Effector memory CD4-positive, alpha-beta T cell (primary cell): ENCODE data around the gene KIF21B.
A peak's percentile ranks its signal among the peaks of the same experiment; 100 is the strongest.

Source experiments
- DNase-seq, 3 donors: peaks; one replicate each; pipeline ENCODE4 v3.0.0-alpha.2; 2020
- H3K27ac ChIP-seq: 2 replicates; pipeline ENCODE4 v1.7.0; 2013; ENCODE audit warnings: mild to moderate bottlenecking, low read length, moderate library complexity; ENCODE audit not compliant: insufficient read depth, poor library complexity, severe bottlenecking
- H3K27me3 ChIP-seq: replicated peaks from 2 replicates; pipeline ENCODE4 v1.7.0; 2013; ENCODE audit warnings: mild to moderate bottlenecking, low read length; ENCODE audit not compliant: insufficient read depth, control insufficient read depth, poor library complexity, severe bottlenecking
- H3K36me3 ChIP-seq: 2 replicates; pipeline ENCODE4 v1.7.0; 2013; ENCODE audit warnings: mild to moderate bottlenecking, low read length, moderate library complexity; ENCODE audit not compliant: control insufficient read depth, insufficient read depth
- H3K4me1 ChIP-seq: 2 replicates; pipeline ENCODE4 v1.7.0; 2013; ENCODE audit warnings: low read length, mild to moderate bottlenecking; ENCODE audit not compliant: control insufficient read depth, insufficient read depth, poor library complexity, severe bottlenecking
- H3K4me3 ChIP-seq: 2 replicates; pipeline ENCODE4 v1.7.0; 2013; ENCODE audit warnings: low read length, low read depth, mild to moderate bottlenecking; ENCODE audit not compliant: insufficient read depth, poor library complexity, severe bottlenecking
- H3K9me3 ChIP-seq: 2 replicates; pipeline ENCODE4 v1.7.0; 2013; ENCODE audit warnings: mild to moderate bottlenecking, low read length, moderate library complexity; ENCODE audit not compliant: control insufficient read depth

KIF21B gene

GRCh38 chr1:200982071-200982945, 41.2 kb downstream of the KIF21B start:
- DNase-seq = no peak
- Histone ChIP-seq H3K27ac (no peak overlapping the region), H3K4me1 (no peaks in the 10 kb centered on the region), H3K27me3 (no peaks in the 10 kb centered on the region), H3K36me3 (peaks cover 88% of the 10 kb centered on the region), H3K9me3 (no peaks in the 10 kb centered on the region), H3K4me3 (no peak overlapping the region)

GRCh38 chr1:200981278-200981677, 42.2 kb downstream of the KIF21B start:
- H3K36me3 ChIP-seq = peaks cover 88% of the 10 kb centered on the region
- no peak for DNase-seq
- no peaks in the 10 kb centered on the region for H3K27me3 ChIP-seq
- H3K9me3 ChIP-seq = no peaks in the 10 kb centered on the region
- no peak overlapping the region for H3K27ac ChIP-seq
- H3K4me1 ChIP-seq = no peaks in the 10 kb centered on the region
- H3K4me3 ChIP-seq = no peak overlapping the region

GRCh38 chr1:200980873-200981272, 42.6 kb downstream of the KIF21B start:
- H3K36me3 ChIP-seq = peaks cover 88% of the 10 kb centered on the region
- no peak overlapping the region for H3K4me3 ChIP-seq
- H3K27ac ChIP-seq = no peak overlapping the region
- DNase-seq = no peak
- H3K27me3 ChIP-seq = no peaks in the 10 kb centered on the region
- H3K4me1 ChIP-seq = no peaks in the 10 kb centered on the region
- H3K9me3 ChIP-seq = no peaks in the 10 kb centered on the region

- H3K4me3 ChIP-seq = no peak overlapping the region
- H3K27me3 ChIP-seq = no peaks in the 10 kb centered on the region
- no peak overlapping the region for H3K27ac ChIP-seq
- peaks cover 90% of the 10 kb centered on the region for H3K36me3 ChIP-seq
- no peak for DNase-seq
- H3K4me1 ChIP-seq = no peaks in the 10 kb centered on the region
- H3K9me3 ChIP-seq = no peaks in the 10 kb centered on the region
Observed at GRCh38 chr1:200980452-200980772, 43.1 kb downstream of the KIF21B start.

- no peaks in the 10 kb centered on the region for H3K4me1 ChIP-seq
- no peaks in the 10 kb centered on the region for H3K9me3 ChIP-seq
- H3K4me3 ChIP-seq = no peak overlapping the region
- peaks cover 90% of the 10 kb centered on the region for H3K36me3 ChIP-seq
- no peak overlapping the region for H3K27ac ChIP-seq
- H3K27me3 ChIP-seq = no peaks in the 10 kb centered on the region
- peak; percentile 34 to 43 (median 37) for DNase-seq
Observed at GRCh38 chr1:200979574-200980451, 43.7 kb downstream of the KIF21B start.

GRCh38 chr1:200977071-200977754, 46.3 kb downstream of the KIF21B start:
- no peak for DNase-seq
- Histone ChIP-seq H3K4me1 (no peaks in the 10 kb centered on the region), H3K9me3 (no peaks in the 10 kb centered on the region), H3K27me3 (no peaks in the 10 kb centered on the region), H3K36me3 (peaks cover 90% of the 10 kb centered on the region), H3K4me3 (no peak overlapping the region), H3K27ac (no peak overlapping the region)

- Histone ChIP-seq H3K4me3 (no peak overlapping the region), H3K27me3 (no peaks in the 10 kb centered on the region), H3K36me3 (peaks cover 86% of the 10 kb centered on the region), H3K9me3 (no peaks in the 10 kb centered on the region), H3K4me1 (no peaks in the 10 kb centered on the region), H3K27ac (no peak overlapping the region)
- DNase-seq = no peak
Observed at GRCh38 chr1:200976634-200977033, 46.9 kb downstream of the KIF21B start.

GRCh38 chr1:200975458-200975857, 48.1 kb downstream of the KIF21B start:
- no peak overlapping the region for H3K4me3 ChIP-seq
- H3K4me1 ChIP-seq = no peaks in the 10 kb centered on the region
- H3K36me3 ChIP-seq = peaks cover 82% of the 10 kb centered on the region
- no peaks in the 10 kb centered on the region for H3K27me3 ChIP-seq
- DNase-seq = no peak
- H3K9me3 ChIP-seq = no peaks in the 10 kb centered on the region
- no peak overlapping the region for H3K27ac ChIP-seq

GRCh38 chr1:200974711-200975110, 48.8 kb downstream of the KIF21B start:
- Histone ChIP-seq H3K27me3 (no peaks in the 10 kb centered on the region), H3K4me3 (no peak overlapping the region), H3K4me1 (no peaks in the 10 kb centered on the region), H3K27ac (no peak overlapping the region), H3K9me3 (no peaks in the 10 kb centered on the region), H3K36me3 (peaks cover 78% of the 10 kb centered on the region)
- no peak for DNase-seq
